ENCODE measurements around the gene MOB4.
"Not testable (repeated sequence)": the region's sequence is repeated elsewhere in the genome, so short reads cannot be mapped to it uniquely, and the experiment has no call there.

The MOB4 gene

GRCh38 chr2:197558393-197558792 lies 42.5 kb downstream of the MOB4 start:
- no peak overlapping the region for H3K27ac ChIP-seq (ENCODE audit: low read length)
- H3K27me3 ChIP-seq (ENCODE audit: low read depth, low read length): no peaks in the 10 kb centered on the region
- H3K9me3 ChIP-seq (ENCODE audit: control insufficient read depth in 1 of 2, low read length in 2 of 2): no peaks in the 10 kb centered on the region
- peaks cover 0 to 4% of the 10 kb centered on the region in 2 donors for H3K4me1 ChIP-seq (ENCODE audit: control insufficient read depth in 1 of 2, insufficient read depth in 2 of 2, low read length in 2 of 2)
- peaks cover 4 to 10% of the 10 kb centered on the region in 2 donors for H3K36me3 ChIP-seq (ENCODE audit: control insufficient read depth in 1 of 2, insufficient read depth in 2 of 2, low read length in 2 of 2)
- H3K4me3 ChIP-seq (ENCODE audit: low read depth in 1 of 2, low read length in 2 of 2): no peak overlapping the region

GRCh38 chr2:197559681-197560080 lies 43.8 kb downstream of the MOB4 start:
- Histone ChIP-seq H3K9me3 (ENCODE audit: control insufficient read depth in 1 of 2, low read length in 2 of 2) (no peaks in the 10 kb centered on the region), H3K4me3 (ENCODE audit: low read depth in 1 of 2, low read length in 2 of 2) (no peak overlapping the region), H3K4me1 (ENCODE audit: control insufficient read depth in 1 of 2, insufficient read depth in 2 of 2, low read length in 2 of 2) (peaks cover 0 to 4% of the 10 kb centered on the region in 2 donors), H3K36me3 (ENCODE audit: control insufficient read depth in 1 of 2, insufficient read depth in 2 of 2, low read length in 2 of 2) (no peaks in the 10 kb centered on the region), H3K27ac (ENCODE audit: low read length) (no peak overlapping the region), H3K27me3 (ENCODE audit: low read depth, low read length) (no peaks in the 10 kb centered on the region)

GRCh38 chr2:197560146-197560665 lies 44.3 kb downstream of the MOB4 start:
- Histone ChIP-seq H3K27ac (ENCODE audit: low read length) (no peak overlapping the region), H3K9me3 (ENCODE audit: control insufficient read depth in 1 of 2, low read length in 2 of 2) (no peaks in the 10 kb centered on the region), H3K4me3 (ENCODE audit: low read depth in 1 of 2, low read length in 2 of 2) (no peak overlapping the region), H3K4me1 (ENCODE audit: control insufficient read depth in 1 of 2, insufficient read depth in 2 of 2, low read length in 2 of 2) (peaks cover 0 to 4% of the 10 kb centered on the region in 2 donors), H3K36me3 (ENCODE audit: control insufficient read depth in 1 of 2, insufficient read depth in 2 of 2, low read length in 2 of 2) (no peaks in the 10 kb centered on the region), H3K27me3 (ENCODE audit: low read depth, low read length) (no peaks in the 10 kb centered on the region)

GRCh38 chr2:197571627-197572271 lies 55.9 kb downstream of the MOB4 start:
- no peak overlapping the region for H3K27ac ChIP-seq (ENCODE audit: low read length)
- H3K27me3 ChIP-seq (ENCODE audit: low read depth, low read length): no peaks in the 10 kb centered on the region
- H3K36me3 ChIP-seq (ENCODE audit: control insufficient read depth in 1 of 2, insufficient read depth in 2 of 2, low read length in 2 of 2): no peaks in the 10 kb centered on the region
- no peaks in the 10 kb centered on the region for H3K4me1 ChIP-seq (ENCODE audit: control insufficient read depth in 1 of 2, insufficient read depth in 2 of 2, low read length in 2 of 2)
- peaks cover 0 to 5% of the 10 kb centered on the region in 2 donors for H3K9me3 ChIP-seq (ENCODE audit: control insufficient read depth in 1 of 2, low read length in 2 of 2)
- no peak overlapping the region for H3K4me3 ChIP-seq (ENCODE audit: low read depth in 1 of 2, low read length in 2 of 2)

GRCh38 chr2:197573608-197574007 lies 57.7 kb downstream of the MOB4 start:
- Histone ChIP-seq H3K36me3 (ENCODE audit: control insufficient read depth in 1 of 2, insufficient read depth in 2 of 2, low read length in 2 of 2) (no peaks in the 10 kb centered on the region), H3K9me3 (ENCODE audit: control insufficient read depth in 1 of 2, low read length in 2 of 2) (peaks cover 0 to 5% of the 10 kb centered on the region in 2 donors), H3K4me3 (ENCODE audit: low read depth in 1 of 2, low read length in 2 of 2) (no peak overlapping the region), H3K4me1 (ENCODE audit: control insufficient read depth in 1 of 2, insufficient read depth in 2 of 2, low read length in 2 of 2) (no peaks in the 10 kb centered on the region), H3K27me3 (ENCODE audit: low read depth, low read length) (no peaks in the 10 kb centered on the region), H3K27ac (ENCODE audit: low read length) (no peak overlapping the region)

GRCh38 chr2:197575987-197576386 lies 60.1 kb downstream of the MOB4 start:
- no peaks in the 10 kb centered on the region for H3K27me3 ChIP-seq (ENCODE audit: low read depth, low read length)
- no peaks in the 10 kb centered on the region for H3K4me1 ChIP-seq (ENCODE audit: control insufficient read depth in 1 of 2, insufficient read depth in 2 of 2, low read length in 2 of 2)
- no peak overlapping the region for H3K4me3 ChIP-seq (ENCODE audit: low read depth in 1 of 2, low read length in 2 of 2)
- H3K27ac ChIP-seq (ENCODE audit: low read length): no peak overlapping the region
- peaks cover 0 to 5% of the 10 kb centered on the region in 2 donors for H3K9me3 ChIP-seq (ENCODE audit: control insufficient read depth in 1 of 2, low read length in 2 of 2)
- H3K36me3 ChIP-seq (ENCODE audit: control insufficient read depth in 1 of 2, insufficient read depth in 2 of 2, low read length in 2 of 2): no peaks in the 10 kb centered on the region

- Histone ChIP-seq H3K27ac (ENCODE audit: low read length) (no peak overlapping the region), H3K36me3 (ENCODE audit: control insufficient read depth in 1 of 2, insufficient read depth in 2 of 2, low read length in 2 of 2) (no peaks in the 10 kb centered on the region), H3K27me3 (ENCODE audit: low read depth, low read length) (no peaks in the 10 kb centered on the region), H3K9me3 (ENCODE audit: control insufficient read depth in 1 of 2, low read length in 2 of 2) (peaks cover 0 to 5% of the 10 kb centered on the region in 2 donors), H3K4me3 (ENCODE audit: low read depth in 1 of 2, low read length in 2 of 2) (no peak overlapping the region), H3K4me1 (ENCODE audit: control insufficient read depth in 1 of 2, insufficient read depth in 2 of 2, low read length in 2 of 2) (no peaks in the 10 kb centered on the region)
These were observed 60.8 kb downstream of the MOB4 start for GRCh38 chr2:197576631-197577030.

GRCh38 chr2:197577446-197577845 lies 61.6 kb downstream of the MOB4 start:
- Histone ChIP-seq H3K27ac (ENCODE audit: low read length) (no peak overlapping the region), H3K36me3 (ENCODE audit: control insufficient read depth in 1 of 2, insufficient read depth in 2 of 2, low read length in 2 of 2) (no peaks in the 10 kb centered on the region), H3K9me3 (ENCODE audit: control insufficient read depth in 1 of 2, low read length in 2 of 2) (peaks cover 0 to 5% of the 10 kb centered on the region in 2 donors), H3K4me3 (ENCODE audit: low read depth in 1 of 2, low read length in 2 of 2) (no peak overlapping the region), H3K4me1 (ENCODE audit: control insufficient read depth in 1 of 2, insufficient read depth in 2 of 2, low read length in 2 of 2) (no peaks in the 10 kb centered on the region), H3K27me3 (ENCODE audit: low read depth, low read length) (no peaks in the 10 kb centered on the region)

GRCh38 chr2:197578294-197578693 lies 62.4 kb downstream of the MOB4 start:
- H3K36me3 ChIP-seq (ENCODE audit: control insufficient read depth in 1 of 2, insufficient read depth in 2 of 2, low read length in 2 of 2); H3K4me3 ChIP-seq (ENCODE audit: low read depth in 1 of 2, low read length in 2 of 2); H3K27me3 ChIP-seq (ENCODE audit: low read depth, low read length); H3K4me1 ChIP-seq (ENCODE audit: control insufficient read depth in 1 of 2, insufficient read depth in 2 of 2, low read length in 2 of 2); H3K27ac ChIP-seq (ENCODE audit: low read length); H3K9me3 ChIP-seq (ENCODE audit: control insufficient read depth in 1 of 2, low read length in 2 of 2): not testable (repeated sequence)

GRCh38 chr2:197580166-197580565 lies 64.3 kb downstream of the MOB4 start:
- H3K4me1 ChIP-seq (ENCODE audit: control insufficient read depth in 1 of 2, insufficient read depth in 2 of 2, low read length in 2 of 2); H3K4me3 ChIP-seq (ENCODE audit: low read depth in 1 of 2, low read length in 2 of 2); H3K9me3 ChIP-seq (ENCODE audit: control insufficient read depth in 1 of 2, low read length in 2 of 2); H3K27ac ChIP-seq (ENCODE audit: low read length); H3K36me3 ChIP-seq (ENCODE audit: control insufficient read depth in 1 of 2, insufficient read depth in 2 of 2, low read length in 2 of 2); H3K27me3 ChIP-seq (ENCODE audit: low read depth, low read length): not testable (repeated sequence)

- not testable (repeated sequence) for H3K36me3 ChIP-seq (ENCODE audit: control insufficient read depth in 1 of 2, insufficient read depth in 2 of 2, low read length in 2 of 2); H3K4me3 ChIP-seq (ENCODE audit: low read depth in 1 of 2, low read length in 2 of 2); H3K27ac ChIP-seq (ENCODE audit: low read length); H3K9me3 ChIP-seq (ENCODE audit: control insufficient read depth in 1 of 2, low read length in 2 of 2); H3K27me3 ChIP-seq (ENCODE audit: low read depth, low read length); H3K4me1 ChIP-seq (ENCODE audit: control insufficient read depth in 1 of 2, insufficient read depth in 2 of 2, low read length in 2 of 2)
These were observed 71.4 kb downstream of the MOB4 start for GRCh38 chr2:197587255-197587654.

Measured in muscle layer of duodenum (tissue), 2 donors.